EL (cell line): ENCODE data around the gene HSPB2.
"Not testable (repeated sequence)": the region's sequence is repeated elsewhere in the genome, so short reads cannot be mapped to it uniquely, and the experiment has no call there.

Source experiments
- DNase-seq: peaks from one replicate; pipeline ENCODE4 v3.0.0-alpha.2; 2016

Gene HSPB2

DNA sequence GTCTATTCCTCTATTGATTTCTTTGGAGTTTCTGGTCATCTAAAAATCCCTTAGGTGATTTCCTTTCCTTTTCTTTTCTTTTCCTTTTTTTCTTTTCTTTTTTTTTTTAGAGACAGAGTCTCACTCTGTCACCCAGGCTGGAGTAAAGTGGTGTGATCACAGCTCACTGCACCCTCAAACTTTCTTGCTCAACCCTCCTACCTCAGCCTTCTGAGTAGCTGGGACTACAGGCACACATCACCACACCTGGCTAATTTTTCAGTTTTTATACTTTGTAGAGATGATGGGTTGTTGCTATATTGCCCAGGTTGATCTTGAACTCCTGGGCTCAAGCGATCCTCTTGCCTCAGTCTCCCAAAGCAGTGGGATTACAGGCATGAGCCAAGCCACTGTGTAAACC, 4.2 kb downstream of the HSPB2 start:
- DNase-seq: no peak

DNA sequence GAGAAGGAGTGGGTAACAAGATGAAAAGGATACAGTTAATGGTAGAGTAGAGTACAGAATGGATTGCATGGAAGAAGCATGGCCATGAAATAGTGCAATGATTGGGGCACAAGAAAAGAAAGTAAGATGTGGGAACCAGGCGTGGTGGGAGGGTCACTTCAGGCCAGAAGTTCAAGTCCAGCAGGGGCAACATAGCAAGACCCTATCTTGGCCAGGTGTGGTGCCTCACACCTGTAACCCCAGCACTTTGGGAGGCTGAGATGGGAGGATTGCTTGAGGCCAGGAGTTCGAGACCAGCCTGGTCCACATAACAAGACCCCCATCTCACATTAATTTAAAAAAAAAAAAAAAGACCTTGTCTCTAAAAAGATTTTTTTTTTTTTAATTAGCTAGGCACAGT, 4.8 kb downstream of the HSPB2 start:
- DNase-seq: no peak

DNA sequence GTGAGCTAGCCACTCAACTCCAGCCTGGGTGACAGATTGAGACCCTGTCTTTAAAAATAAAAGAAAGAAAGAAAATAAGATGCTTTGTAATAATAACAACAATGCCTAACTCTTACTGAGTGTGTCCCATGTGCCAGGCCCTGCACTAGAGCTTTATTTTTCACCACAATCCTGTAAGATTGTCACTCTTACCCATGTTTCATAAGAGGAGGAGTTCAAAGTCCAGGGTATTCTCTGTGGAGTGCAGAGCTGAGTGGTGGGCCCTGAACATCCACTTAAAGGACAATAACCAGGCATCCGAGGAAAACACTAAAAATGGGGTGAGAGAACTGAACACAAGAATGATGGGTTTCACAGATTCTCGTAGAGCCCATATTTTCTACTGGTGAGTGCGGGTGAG, 5.3 kb downstream of the HSPB2 start:
- no peak for DNase-seq

DNA sequence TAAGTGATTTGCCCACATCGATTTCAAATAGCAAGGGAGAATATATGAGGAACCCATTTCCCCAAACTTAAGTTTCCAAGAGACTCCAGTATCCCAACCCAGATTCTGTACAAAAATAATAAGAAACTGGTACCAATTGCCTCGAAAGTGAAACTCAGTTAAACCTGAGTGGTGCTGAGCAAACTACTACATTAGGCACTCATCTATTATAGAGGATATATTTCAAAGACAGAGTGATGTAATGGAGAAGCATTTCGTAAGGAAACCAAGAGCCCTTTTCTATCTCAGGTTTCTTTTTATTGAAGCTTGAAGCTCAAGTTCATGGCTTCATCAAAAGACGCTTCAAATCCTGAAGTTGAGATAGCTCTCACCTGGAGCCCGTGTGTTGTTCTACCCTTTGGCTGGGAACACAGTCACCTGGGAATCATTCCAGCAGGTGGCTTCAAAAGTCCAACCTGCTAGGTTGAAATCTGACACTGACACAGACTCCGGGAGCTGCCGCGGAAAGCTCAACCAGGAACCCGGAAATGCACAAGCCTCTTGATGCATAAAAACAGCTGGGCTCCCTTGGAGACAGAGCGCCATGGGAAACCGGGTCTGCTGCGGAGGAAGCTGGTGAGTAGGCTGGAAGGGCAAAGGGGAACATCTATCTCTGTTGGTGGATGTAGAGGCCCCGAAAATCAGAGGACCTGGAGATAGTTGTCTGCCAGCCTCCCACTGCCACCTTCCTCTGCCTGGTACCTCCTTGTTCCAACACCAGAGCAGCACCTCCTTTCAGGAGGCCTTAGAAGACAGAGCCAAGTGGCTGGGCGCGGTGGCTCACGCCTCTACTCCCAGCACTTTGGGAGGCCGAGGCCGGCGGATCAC, 6.1 kb downstream of the HSPB2 start, which contains the start of gene C11orf52:
TSS of gene C11orf52 (plus strand) at position 524 of the 867 bp plus-strand sequence. CDS start at position 584, 60 bp downstream.
- DNase-seq: peak; percentile 50

DNA sequence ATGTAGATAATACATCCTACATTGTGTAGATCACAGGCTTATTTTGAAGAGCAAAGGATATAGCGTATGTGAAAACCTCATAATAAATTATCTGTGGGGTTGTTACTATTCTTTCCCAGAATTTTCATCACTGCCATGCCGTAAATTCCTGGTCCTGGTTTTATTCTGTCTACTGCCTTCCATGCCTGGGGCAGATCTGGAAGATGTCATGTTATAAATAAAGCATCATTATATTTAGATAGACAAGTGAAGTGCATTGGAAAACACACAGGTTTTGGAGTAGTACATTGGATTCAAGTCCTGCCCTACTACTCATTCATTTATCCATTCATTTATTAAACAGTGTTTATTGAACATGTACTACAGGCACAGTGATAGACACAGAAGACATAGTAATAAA, 8.4 kb downstream of the HSPB2 start:
- no peak for DNase-seq

DNA sequence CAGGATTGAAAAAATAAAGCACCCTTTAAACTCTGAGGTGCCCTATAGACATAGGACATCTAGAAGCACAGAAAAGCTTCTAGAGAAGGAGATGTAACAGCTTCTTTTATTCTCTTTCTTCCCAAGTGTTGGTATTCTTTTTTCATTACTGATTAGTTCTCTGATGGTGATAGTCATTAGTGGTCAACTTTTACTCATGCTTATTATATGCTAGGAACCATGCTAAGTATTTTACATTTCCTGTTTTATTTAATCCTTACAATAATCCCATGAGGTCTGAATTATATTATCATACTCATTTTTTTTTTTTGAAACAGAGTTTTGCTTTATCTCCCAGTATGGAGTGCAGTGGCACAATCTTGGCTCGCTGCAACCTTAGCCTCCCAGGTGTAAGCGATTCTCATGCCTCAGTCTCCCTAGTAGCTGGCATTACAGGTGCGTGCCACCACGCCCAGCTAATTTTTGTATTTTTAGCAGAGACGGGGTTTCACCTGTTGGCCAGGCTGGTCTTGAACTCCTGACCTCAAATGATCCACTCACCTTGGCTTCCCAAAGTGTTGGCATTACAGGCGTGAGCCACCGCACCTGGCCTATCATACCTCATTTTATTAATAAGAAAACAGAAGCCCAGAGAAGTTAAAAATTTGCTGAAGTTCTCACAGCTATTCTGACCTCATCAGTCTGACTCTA, 9.2 kb downstream of the HSPB2 start:
- no peak for DNase-seq

DNA sequence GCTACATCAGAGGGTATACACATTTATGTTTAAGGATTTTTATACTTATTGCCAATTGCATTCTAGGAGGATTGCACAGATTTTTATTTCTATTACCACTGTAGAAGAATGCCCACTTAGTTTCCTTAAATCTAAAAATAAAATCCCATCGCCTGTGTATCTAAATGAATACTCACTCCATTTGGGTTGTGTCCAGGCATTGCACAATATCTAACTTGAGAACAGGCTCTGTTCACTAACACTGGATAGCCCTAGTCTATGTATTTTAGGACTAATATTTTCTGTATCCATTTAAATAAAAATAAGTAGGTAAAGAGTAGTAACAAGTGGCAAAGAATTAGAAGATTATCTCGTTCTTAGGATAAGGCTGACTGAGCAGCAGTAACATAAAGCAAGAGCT, 10.3 kb downstream of the HSPB2 start:
- DNase-seq: peak; percentile 75

DNA sequence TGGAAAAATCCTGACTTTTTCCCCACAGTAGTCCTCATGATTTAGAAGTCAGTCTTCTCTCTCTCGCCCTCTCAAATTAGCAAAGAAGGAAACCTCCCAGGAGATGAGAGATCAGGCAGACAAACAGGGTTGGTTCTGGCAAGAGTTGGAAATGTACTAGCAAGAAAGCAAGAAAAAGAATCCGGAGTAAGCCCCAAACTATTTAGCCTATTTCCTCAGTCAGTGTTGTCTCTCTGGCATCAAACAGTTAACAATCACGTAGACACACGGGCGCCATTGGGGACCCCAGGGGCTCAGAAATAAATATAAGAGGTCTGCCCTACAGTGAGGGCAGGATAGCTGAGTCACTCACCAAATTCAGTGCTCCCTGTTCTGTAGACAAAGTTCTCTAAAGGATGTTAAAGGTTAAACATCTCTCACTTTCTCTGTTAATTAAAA, 10.8 kb downstream of the HSPB2 start:
- peak; percentile 43 for DNase-seq

DNA sequence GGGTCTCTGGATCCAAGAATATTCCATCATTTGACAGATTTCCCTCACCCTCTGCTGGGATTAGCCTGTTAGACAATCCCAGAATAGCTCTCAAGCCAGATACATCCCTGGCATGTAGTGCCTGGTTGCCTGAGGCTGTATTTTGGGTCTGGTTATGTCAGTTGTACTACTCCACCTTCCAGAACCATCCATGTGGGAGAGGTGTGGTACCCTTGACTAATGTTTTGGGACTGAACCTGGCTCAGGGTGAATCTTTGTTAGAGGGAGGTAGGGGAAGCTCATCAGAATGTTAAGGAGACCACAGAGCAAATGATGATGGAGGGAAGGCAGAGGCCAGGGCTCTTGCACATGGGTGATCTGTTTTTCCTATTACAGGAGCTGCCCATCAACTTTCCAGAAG, 11.4 kb downstream of the HSPB2 start:
- DNase-seq: no peak

DNA sequence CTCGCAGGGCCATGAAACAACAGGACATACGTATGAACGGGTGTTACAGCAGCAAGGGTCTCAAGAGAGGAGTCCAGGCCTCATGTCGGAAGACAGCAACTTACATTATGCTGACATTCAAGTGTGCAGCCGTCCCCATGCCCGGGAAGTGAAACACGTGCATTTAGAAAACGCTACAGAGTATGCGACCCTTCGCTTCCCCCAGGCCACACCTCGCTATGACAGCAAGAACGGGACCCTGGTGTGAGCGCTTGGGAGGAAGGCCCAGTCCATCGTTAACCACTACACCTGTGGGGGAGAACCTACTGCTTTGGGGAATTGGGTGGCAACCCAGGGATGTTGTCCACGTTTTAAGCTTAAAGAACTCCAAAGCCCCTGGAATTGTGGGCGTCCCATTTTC, 13.4 kb downstream of the HSPB2 start:
- DNase-seq: no peak

DNA sequence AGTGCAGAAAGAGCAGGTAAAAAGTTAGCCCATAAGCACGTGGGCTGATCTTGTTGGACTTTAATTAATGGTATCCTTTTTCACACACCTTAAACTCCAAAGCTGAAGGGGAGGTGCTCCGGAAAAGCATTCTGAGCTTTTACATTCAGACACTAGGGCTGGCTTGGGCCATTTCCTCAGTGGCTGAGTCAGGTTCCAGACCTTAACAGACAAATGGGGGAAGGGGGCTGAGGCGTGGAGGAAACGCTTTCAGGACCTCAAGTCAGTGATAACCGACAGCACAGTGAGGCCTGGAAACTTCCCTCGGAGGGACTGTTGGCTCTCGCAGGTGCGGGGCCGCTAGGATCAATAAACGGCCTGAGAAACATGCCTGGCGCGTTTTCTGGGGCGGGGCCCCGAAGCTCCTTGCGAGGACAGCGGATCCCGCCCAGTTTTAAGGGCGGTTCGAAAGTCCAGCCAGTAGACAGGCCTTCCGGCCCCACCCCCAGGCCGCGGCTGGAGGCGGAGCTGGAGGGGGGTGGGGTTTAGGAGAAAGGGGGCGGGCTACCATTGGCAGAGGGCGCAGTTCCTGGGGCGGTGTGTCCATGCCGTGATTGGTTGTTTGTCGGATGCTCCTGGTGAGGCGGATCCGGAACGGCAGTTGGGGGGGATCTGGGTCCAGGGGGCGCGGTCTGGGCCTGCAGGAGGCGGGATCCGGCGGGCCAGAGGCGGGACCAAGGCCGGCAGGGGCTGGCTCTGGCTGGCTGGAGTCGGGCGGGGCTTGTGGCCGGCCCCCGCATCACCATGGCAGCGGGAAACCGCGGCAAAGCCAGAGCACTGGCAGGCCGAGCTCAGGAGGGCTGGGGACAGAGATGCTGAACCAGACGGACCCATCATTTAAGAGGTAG, 14.2 kb downstream of the HSPB2 start:
- DNase-seq: peak; percentile 96

DNA sequence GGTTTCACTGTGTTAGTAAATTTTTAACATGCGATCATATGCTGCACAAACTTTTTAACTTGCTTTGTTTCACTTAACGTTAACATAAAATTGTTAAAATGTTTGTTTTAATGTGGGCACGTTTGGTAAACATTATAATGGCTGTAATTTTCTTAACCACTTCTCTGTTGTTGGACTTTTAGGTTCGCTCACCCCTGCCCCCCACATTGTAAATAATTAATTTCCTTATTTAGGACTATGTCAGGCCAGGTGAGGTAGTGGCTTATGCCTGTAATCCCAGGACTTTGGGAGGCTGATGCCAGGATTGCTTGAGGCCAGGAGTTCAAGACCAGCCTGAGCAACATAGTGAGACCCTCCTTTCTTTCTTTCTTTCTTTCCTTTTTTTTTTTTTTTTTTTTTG, 17.9 kb downstream of the HSPB2 start:
- no peak for DNase-seq

DNA sequence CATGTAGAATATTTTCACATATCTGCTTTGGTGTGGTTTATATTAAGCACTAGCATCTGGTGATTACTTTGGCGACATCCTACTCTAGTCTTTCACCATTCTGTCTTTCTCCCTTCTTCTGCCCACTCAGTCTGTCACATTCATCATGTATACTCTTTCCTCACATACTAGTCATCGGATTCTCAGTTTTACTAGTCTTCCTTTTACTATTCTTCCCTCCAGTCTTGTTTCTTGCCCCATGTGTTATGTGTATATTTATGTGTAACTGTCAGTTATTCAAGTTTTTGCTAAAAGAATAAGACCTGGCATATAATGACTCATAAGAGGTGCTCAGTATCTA, 20.0 kb downstream of the HSPB2 start:
- no peak for DNase-seq

DNA sequence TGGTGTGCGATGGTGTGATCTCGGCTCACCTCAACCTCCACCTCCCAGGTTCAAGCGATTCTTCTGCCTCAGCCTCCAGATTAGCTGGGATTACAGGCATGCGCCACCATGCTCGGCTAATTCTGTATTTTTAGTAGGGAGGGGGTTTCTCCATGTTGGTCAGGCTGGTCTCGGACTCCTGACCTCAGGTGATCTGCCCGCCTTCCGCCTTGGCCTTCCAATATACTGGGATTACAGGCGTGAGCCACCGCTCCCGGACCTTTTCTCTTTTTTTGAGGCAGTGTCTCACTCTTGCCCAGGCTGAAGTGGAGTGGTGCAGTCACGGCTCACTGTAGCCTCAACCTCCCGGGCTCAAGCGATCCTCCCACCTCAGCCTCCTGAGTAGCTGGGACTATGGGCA, 20.6 kb downstream of the HSPB2 start:
- DNase-seq: not testable (repeated sequence)

DNA sequence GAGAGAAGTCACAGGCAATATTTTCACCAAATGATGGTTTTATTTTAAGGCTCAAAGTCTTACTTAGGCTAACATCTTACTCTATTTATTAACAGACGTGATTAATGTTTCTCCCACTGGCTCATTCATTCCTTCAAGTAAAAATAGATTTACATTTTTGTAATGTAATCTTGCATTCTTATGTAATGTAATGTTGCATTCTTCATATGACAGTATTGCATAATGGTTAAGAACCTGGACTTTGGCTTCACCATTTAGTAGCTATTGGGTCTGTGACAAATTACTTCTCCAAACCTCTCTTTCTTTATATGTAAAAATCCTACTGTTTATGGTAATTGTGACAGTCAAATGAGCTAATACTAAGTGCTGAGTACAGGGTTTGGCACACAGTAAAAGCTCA, 21.3 kb downstream of the HSPB2 start:
- DNase-seq: no peak

DNA sequence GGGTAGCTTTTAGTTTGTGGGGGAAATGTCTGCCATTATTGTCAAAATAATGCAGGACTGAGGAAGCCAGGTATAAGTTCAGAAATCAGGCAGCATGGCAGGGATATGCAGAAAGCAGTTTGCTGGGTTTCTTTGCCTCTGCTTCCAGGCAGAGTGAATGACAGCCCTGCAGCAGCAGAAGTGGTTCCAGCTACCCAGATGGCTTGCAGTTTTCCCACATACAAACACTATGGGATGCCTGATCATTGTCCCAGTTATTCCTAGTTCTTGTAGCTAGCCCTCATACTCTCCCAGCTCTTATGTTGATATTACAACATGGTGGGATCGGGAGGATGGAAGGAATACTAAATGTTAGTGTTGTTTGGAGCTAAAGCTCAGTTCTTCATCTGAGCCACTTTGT, 21.8 kb downstream of the HSPB2 start:
- DNase-seq: no peak

DNA sequence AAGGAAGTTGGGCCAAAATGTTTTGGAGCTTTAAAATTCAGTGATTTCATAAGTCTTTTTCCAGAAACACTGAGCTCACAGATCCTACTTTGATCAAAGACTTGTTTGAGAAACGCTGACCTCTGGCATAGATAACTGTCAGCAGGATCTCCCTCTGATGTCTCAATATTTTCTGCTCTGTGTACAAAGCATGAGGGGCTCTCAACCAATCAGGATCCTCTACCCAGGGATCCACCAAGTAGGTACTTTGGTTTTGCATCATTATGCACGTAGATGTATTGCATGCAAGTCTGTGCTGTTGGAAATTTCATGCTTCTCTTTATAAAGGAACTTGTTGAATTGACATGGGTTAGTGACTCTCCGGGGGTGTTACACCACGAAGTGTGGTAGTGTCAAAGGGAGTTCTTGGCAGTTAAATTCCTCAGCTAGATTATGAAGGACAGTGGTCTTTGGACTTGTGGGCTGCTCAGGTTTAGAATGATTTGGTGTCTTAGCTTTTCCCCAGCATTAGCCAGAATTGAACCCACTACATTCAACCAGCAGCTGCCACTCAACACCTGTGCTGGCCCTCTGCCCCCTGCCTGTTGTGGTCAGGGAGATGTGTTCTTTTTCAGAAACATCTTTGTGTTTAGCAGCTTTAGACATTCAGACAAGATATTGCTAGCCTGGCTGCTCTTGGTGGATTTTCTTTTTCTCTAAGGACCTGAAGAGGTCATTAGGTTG, 22.9 kb downstream of the HSPB2 start:
- no peak for DNase-seq

DNA sequence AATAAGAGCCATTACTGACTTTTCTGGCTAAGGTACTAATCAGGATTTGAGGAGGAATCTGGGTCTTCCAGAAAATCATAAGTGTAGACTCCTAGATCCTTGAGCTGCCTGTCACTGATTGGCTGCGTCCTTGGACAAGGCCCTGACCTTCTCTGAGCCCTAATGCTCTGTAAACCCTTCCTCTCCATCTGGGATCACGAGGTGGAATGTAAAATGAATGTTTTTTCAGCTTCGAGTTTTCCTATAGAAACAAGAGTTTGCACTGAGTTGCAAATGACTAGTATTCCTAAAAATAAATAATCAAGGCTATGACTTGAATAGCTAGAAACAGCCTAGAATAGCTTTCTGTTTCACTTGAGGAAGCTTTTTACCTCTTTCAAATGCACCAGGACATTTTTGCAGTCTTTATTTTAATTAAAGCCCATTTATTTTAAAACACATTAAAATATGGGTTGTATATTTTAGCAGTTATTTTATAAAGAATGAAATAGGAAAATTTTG, 23.6 kb downstream of the HSPB2 start:
- no peak for DNase-seq

DNA sequence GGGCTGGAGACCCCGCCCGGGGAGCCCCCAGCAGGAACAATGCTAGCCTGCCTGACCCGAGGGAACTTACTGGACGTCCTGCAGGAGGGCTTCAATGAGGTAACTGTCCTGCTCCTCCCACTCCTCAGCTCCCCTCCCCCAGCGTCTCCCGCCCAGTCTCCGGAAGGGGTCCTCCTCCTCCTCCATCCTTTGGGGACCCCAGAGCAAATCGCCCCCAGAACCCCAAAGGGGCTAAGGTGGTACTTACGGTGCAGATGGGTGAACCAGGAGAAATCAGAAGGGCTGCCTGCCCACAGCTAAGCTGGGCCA, 24.9 kb downstream of the HSPB2 start:
- DNase-seq: no peak

DNA sequence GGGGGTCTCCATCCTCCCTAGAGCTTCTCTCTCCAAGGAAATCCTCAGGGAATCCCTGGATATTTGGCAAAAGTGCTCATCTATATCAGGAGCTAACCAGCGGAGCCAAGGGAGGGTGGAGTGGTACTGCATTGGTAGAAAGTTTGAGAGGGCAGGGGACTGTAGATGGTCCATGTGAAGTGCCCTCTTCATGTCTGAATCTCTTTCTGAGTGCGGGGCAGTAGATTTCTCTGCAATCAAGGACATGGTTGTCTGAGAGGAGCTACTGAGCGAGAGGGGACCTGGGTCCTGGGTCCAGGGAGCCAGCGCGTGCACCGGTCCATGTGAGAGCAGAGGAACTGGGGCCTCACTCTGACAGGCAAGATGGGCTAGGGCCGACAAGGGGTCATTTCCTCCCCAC, 25.3 kb downstream of the HSPB2 start:
- no peak for DNase-seq

DNA sequence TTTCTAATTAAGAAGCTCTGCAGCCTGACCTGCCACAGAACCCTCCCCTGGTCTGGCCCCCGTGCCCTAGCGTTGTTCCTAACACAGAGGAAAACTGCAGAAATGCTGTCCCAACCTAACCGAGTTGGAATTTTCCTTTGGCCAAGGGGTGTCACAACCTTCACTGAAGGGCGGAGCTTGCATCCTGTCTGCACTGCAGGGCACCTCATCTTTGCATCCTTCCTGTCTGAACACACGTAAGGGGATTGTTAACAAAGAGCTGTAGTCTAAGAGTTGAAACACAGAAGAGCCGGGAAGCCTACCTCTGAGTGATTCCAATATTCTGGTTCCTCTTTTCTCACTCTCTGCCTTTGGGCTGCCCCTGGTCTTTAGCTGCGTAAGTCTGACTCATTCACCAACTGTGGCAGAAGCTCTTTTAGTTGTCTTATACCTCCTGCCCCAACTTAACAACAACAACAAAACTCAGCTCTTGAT, 26.2 kb downstream of the HSPB2 start:
- peak; percentile 67 for DNase-seq

DNA sequence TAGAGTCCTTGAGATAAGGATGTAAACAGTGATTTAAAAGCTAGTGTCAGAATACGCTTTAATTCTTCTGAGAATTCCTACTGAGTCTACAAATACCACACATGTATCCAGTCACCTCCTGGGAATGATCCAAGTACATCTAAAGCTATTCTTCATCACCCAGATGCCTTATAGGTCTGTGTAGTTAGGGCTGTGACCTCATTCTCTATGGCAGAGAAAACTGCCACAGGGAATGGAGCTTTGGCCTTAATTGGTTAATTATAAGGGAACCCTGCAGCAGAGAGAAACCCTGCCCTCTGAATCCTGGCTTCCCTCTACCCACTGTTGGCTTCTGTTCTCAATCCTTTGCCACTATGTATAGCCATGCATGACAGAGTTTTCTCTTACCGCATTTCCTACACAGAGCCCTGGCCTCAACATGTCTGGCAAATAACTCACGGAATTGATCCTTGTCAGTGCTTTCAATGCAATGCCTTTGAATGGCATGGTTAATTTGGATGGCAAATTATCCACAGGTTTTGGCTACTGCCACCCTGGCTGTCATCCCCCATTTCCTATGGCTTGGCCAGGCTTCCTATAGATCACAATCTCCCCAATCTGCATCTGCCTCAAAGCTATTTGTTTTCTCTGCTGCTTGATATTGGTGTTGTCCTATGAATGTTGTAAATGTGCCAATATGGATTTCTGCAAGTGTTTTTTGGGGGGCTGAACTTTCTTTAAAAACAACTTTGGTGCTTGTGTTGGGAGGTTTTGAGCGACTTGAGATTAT, 27.5 kb downstream of the HSPB2 start:
- DNase-seq: peak; percentile 88
